ENCODE data around the gene DDI2.
"Not testable (repeated sequence)": the region's sequence is repeated elsewhere in the genome, so short reads cannot be mapped to it uniquely, and the experiment has no call there.

DDI2 gene

DNA sequence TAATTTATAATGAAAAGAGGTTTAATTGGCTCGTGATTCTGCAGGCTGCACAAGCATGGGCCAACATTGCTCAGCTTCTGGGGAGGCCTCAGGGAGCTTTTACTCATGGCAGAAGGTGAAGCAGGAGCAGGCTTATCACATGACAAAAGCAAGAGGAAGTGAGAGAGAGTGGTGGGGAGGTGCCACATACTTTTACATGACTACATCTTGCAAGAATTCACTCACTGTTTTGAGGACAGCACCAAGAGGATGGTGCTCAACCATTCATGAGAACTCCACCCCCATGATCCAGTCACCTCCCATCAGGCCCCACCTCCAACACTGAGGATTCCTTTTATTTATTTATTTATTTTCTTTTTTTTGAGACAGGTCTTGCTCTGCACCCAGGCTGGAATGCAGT lies 61.3 kb downstream of the DDI2 start:
- peak; percentile 54 for DNase-seq (ENCODE audit: low spot score)

DNA sequence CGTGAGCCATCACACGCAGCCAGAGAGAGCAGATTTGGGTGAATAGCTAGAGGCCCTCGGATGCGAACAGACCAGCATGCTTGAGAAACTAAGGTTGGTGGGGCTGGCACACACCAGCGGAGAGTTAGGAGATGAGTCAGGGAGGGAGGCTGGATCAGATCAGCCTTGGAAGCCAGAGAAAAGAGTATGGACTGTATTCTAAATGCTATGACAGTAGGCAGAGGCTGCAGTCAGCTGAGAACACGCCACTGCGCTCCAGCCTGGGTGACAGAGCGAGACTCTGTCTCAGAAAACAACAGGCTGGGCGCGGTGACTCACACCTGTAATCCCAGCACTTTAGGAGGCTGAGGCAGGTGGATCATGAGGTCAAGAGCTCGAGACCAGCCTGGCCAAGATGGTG lies 62.9 kb downstream of the DDI2 start:
- DNase-seq (ENCODE audit: low spot score) = no peak

DNA sequence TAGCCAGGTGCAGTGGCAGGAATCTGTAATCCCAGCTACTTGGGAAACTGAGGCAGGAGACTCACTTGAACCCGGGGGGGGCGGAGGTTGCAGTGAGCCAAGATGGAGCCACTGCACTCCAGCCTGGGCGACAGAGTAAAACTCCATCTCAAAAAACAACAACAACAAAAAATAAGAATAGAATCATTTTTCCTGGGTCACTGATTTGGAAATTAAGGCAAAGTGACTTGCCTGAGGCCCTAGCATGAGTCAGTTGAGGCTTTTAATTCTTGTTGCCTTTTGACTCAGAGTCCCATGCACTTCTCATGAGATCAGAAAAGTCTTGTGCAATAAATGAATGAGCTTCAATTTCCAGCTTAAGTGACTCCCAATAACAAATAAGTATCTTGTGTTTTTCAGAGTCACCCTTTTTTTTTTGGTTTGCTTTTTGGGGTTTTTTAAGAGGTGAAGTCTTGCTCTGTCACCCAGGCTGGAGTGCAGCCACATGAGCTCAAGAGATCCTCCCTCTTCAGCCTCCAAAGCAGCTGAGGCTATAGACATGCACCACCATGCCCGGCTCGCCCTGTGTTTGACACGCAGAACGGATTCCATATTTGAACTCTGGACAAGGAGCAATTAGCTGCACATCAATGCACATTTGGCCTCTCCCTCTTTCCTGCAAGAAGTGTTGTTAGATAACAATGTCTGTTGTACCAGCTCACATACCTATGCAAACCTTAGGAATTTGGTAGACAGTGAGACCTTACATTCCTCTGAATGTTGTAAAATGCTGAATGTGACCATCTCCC lies 63.5 kb downstream of the DDI2 start:
- no peak for DNase-seq (ENCODE audit: low spot score)

DNA sequence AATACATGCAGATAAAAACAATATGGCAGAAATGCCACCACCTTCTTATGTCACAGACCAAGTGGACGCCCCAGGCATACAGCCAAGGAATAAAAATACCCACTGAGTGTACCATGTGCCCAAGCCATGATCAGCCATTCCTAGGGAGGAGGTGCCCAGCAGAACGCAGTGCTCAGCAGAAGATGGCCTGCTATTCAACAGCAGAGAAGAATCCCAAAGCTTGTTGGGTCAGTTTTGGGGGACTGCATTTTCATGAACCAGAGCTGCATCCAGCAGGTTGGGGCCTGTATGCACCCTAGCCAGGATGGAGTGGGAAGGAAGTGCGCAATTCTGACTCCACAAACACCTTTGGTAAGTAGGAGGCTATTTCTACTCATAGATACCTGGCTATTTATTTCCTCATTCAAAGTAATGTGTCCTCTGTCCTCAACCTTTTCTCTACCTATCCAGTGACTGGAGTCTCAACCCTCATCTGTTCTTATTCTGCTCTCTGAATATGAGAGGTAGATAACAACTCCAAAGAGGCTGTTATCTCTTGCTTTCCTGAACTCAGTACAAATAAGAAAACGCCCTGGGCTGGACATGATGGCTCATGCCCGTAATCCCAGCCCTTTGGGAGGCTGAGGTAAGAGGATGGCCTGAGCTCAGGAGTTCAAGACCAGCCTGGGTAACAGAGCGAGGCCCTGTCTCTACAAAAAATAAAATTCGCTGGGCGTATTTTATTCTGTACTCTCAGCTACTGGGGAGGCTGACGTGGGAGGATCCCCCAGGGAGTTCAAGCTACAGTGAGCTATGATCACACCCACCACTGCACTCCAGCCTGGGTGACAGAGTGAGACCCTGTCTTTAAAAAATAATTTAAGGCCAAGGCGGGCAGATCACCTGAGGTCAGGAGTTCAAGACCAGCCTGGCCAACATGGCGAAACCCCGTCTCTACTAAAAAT lies 64.4 kb downstream of the DDI2 start:
- DNase-seq (ENCODE audit: low spot score) = no peak

DNA sequence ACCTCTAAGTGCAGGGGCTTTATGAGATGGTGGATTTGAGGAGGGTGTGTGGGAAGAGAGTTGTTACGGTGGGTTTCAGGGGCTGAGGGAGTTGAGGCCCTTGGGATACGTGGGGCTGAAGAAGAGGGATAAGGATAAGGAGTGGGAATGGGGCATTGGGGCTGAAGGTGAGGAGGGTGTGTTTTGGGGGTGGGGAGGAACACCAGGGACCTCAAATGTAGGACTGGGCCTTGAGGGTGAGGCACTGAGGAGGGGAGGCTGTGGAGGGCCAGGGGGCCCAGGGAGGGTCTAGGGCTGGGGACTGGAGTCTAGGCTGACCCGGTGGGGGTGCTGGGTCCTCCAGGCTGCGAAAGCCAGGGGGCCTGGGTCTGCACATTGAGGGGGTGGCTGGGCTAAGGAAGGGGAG lies 65.7 kb downstream of the DDI2 start:
- no peak for DNase-seq (ENCODE audit: low spot score)

DNA sequence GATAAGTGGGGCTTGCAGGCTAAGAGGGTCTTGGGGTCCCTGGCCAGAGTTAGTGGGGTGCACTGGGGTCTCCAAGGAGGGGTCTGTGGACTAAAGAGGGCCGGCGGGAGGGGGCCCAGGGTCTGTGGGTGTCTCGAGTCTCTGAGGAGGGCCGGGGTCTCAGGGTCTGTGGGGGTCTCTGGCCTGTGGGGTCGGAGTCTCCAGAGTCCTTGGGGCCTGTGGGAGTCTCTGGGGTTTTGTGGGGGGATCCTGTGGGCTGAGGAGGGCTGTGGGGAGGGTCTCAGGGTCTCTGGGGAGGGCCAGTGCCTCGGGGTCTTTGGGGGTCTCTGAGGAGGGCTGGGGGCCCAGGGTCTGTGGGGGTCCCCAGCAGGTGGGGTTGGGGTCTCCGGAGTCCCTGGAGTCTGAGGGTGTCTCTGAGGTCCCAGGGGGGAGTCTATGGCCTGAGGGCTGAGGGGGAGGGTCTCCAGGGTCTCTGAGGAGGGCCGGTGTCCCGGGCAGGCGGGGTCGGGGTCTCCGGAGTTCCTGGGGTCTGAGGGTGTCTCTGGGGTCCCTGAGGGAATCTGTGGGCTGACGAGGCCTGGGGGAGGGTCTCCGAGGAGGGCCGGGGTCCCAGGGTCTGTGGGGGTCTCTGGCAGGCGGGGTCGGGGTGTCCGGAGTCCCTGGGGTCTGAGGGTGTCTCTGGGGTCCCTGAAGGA lies 66.2 kb downstream of the DDI2 start:
- DNase-seq (ENCODE audit: low spot score) = no peak

DNA sequence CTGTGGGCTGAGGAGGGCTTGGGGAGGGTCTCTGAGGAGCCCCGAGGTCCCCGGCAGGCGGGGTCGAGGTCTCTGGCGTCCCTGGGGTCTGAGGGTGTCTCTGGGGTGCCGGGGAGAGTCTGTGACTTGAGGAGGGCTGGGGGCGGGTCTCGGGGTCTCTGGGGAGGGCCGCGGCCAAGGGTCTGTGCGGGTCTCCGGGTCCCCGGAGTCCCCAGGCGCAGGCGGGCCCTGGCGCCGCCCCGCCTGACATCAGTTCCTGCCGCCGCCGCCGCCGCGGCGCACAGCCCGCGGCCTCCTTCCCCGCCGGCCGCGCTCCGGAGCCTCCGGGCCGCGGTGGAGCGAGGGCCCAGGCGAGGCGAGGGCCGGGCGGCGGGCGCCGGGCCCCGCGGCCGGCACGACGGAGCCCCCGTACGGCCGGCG lies 66.8 kb downstream of the DDI2 start, which contains the start of gene PLEKHM2:
PLEKHM2 (plus strand) TSS at position 279 of the 420 bp plus-strand sequence. CDS start 239 bp downstream, outside the sequence.
- peak; percentile 39 for DNase-seq (ENCODE audit: low spot score)

DNA sequence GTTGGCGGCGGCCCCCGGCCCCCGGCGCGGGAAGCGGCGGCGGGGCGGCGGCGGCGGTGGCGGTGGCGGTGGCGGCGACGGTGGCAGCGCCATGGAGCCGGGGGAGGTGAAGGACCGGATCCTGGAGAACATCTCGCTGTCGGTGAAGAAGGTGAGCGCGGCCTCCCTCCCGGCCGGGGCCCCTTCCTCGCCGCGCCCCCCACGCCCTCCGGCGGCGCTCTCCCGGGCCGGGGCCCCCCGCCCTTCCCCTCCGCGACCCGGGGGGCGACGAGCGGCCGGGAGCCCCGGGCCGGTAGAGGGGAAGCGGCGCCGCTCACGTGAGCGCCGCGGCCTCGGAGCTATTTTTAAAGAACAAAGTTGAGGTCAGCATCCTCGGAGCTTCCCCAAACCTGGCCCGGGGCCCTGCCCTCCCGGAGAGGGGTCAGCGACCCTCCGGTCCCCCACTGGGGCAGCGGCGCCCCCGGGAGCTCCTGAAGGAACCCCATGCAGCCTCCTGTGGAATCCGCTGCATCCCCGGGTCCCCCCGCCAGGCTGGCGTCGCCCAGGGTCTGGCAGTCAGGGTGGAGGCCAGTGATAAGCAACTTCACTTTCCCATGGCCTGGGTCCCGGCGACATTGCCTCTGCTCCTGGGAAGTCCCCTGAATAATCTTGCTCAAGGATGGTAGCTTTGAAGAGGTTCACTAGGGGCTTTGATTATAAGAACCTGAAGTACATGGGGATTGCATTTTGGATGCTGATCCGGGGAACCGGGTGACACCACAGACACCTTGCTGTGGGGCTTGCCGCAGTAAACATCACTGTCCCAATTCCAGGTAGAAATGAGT lies 67.4 kb downstream of the DDI2 start:
- peak; percentile 18 for DNase-seq (ENCODE audit: low spot score)

DNA sequence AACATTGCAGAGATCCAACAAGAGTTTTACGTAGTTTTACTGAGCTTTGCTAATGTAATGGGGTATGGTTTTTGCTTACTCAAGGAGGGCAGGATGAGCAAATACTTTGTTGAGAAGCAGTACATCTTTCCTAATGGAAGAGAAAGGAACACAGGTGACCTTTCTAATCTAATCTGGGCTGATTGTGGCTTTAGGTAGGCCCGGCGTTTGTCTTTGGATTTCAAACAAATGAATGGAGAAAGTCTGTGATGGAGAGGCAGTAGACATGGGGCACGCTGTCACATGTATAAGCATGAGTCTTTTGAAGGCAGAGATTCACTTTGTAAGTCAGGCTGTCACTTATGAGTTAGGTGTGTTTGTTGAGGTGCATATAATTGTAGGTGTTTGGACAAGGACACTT lies 68.6 kb downstream of the DDI2 start:
- DNase-seq (ENCODE audit: low spot score) = no peak

DNA sequence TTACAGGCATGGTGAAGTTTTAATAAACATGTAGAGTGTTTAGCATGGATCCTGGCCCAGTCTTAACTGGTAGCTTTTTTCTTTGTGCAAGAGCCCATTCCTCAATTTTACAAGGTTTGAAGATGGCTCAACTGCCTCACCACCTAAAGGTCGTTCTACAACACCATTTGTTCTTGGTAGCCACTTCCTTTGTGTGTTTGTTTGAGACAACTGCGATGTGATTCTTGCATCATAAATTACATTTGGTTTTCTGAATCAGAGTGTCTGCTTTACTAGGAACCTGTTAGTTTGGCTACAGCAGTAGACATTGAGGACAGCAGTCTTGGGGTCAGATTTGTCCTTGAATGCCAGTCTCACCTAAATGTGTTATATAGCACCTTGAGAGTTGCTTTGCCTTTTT lies 70.2 kb downstream of the DDI2 start:
- no peak for DNase-seq (ENCODE audit: low spot score)

DNA sequence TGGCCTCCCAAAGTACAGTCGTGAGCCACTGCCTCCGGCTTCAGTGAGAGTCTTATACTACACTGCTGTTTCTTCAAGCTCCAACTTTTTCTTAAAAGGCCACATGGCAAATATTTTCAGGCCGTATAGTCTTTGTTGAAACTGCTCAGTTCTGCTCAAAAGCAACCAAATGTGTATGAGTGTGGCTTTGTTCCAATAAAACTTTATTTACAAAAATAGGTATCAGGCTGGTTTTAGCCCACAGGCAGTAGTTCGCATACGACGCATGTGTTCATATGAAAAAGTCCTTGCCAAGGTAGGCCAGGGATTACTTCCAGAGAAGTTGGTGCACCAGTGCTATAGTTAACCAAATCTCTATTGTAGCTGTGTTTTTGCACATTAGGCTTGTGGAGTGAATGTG lies 73.1 kb downstream of the DDI2 start:
- no peak for DNase-seq (ENCODE audit: low spot score)

DNA sequence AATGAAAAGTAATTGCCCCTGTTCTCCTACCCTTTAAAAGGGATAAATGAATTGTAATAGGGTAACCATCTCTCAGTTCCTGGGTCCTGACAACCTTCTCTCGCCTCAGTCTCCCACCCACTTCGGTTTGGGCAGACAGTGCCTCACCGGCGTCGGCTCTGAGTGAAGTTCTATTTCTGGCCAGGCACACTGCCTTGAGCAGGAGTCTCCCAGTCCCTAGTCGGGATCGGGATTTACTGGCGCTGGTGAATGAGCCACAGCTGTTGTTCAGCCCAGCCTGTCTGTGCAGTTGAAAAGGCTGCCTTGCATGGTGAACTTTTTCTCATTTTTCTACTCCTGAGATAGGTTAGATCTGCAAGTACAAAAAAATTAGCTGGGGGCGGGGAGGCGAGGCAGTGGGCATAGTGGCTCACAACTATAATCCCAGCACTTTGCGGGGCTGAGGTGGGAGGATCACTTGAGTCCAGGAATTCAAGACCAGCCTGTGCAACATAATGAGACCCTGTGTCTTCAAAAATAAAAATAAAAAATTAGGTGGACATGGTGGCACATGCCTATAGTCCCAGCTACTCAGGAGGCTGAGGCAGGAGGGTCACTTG lies 74.3 kb downstream of the DDI2 start:
- no peak for DNase-seq (ENCODE audit: low spot score)

DNA sequence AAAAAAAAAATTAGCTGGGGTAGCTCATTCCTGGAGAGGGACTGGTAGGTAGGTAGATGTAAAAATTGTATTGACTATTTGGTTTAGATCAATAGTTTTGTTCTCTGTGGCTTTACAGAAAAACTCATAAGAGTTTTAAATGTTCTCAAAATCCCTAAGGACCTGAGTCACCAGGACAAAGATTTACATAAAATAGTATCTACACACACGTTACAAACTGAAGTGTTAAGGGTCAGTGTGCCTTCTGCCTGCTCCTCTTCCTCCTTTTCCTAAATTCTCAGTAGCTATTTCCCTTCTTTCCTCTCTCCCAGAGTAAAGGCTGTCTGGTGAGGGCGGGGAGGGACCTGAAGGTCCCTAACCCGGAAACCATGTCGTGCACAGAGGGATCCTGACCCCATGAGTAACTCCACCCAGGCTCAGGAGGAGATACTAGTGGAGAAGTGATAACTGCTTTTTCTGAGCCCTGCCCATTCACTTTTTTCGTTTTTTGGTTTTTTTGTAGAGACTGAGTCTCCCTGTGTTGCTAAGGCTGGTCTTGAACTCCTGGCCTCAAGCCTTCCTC lies 74.9 kb downstream of the DDI2 start:
- no peak for DNase-seq (ENCODE audit: low spot score)

DNA sequence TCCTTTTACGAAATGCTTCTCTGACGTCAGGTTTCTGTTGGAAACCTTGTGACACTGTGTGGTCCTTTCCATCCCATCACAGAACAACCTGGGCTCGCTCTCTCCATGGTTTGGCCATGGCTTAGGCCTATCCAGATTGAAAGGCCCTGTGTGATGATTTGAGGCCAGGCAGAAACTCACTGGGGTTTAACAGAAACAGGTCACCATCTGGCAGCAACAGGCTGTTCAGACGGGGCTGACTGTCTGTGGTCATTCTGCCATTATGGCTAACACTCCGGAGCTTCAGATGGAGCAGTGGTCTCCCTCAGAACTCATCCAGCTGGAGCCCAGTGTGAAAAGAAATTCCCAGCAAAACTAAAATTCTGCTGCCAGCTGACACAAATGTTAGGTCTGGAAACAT lies 76.1 kb downstream of the DDI2 start:
- DNase-seq (ENCODE audit: low spot score) = no peak

DNA sequence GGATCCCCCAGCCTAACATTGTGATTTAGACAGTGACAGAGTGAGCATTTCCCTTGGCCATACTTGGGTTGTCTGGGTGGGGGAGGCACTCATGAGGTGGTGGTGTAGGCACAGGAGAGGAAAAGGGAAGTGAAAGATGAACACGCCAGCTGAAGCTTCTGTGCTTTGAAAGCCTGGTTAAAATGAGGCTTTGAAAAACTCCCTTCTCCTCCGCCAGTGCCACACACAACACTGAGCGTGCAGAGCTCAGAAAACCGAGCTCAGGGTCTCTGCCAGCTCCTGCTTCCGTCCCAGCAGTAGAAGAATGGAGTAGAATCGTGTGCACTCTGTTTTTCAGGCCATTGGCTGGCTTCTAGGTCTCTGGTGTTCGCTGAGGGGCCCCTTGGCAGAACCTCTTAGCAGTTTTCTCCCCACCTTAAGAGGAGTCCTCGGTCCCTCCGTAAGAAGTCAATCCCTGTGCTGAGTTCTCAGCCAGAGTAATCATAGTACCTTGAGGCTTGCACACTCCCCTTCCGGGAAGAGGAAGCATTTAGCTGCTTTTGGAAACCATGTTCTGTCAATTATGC lies 79.8 kb downstream of the DDI2 start:
- DNase-seq (ENCODE audit: low spot score) = no peak

DNA sequence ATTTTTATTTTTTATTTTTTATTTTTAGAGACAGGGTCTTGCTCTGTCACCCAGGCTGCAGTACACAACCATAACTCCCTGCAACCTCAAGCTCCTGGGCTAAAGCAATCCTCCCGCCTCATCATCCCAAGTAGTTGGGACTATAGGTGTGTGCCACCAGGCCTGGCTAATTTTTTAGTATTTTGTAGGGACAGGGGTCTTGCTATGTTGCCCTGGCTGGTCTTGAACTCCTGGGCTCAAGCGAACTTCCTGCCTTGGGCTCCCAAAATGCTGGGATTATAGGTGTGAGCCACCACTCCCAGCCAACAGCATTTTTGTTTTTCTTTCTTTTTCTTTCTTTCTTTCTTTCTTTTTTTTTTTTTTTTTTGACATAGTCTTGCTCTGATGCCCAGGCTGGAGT lies 80.9 kb downstream of the DDI2 start:
- DNase-seq (ENCODE audit: low spot score) = no peak

DNA sequence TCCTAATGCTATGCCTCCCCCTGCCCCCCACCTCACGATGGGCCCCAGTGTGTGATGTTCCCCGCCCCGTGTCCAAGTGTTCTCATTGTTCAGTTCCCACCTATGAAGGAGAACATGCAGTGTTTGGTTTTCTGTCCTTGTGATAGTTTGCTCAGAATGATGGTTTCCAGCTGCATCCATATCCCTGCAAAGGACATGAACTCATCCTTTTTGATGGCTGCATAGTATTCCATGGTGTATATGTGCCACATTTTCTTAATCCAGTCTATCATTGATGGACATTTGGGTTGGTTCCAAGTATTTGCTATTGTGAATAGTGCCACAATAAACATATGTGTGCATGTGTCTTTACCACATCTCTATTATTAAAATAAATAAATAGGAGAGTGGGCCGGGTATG lies 82.1 kb downstream of the DDI2 start:
- not testable (repeated sequence) for DNase-seq (ENCODE audit: low spot score)

DNA sequence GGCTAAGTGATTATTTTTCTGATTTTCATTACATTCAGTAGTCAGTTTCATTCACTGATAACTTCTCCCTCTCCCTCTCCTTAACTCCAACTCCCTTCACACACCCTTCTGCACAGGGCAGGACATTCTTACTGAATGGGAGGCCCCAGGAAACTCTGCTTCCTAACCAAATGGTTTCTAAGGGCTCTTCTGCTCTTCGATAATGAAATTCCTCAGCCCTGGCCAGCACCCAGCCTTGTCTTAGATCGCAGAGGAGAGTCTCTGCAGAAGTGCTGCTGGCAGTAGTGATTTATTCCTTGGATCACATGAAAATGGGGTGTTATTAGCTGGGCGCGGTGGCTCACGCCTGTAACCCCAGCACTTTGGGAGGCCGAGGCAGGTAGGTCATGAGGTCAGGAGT lies 83.2 kb downstream of the DDI2 start:
- DNase-seq (ENCODE audit: low spot score) = no peak

DNA sequence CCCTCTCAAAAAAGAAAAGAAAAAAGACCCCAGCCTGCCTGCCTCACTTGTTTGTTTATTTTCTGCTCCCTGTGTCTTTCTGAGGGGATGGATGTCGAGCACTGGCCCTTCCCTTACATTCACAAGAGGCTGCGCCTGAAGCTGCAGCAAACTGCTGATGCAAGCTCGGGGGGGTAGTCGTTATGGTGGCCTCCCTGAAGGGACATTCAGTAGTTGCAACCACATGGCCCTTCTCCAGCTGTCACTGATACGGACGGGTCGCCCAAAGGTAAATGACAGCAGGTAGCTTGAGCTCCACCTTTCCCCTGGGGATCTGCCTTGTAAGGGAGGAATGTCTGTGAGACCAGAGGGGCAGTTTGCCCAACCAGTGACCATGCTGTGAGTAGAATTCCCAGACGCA lies 84.5 kb downstream of the DDI2 start:
- DNase-seq (ENCODE audit: low spot score) = no peak

DNA sequence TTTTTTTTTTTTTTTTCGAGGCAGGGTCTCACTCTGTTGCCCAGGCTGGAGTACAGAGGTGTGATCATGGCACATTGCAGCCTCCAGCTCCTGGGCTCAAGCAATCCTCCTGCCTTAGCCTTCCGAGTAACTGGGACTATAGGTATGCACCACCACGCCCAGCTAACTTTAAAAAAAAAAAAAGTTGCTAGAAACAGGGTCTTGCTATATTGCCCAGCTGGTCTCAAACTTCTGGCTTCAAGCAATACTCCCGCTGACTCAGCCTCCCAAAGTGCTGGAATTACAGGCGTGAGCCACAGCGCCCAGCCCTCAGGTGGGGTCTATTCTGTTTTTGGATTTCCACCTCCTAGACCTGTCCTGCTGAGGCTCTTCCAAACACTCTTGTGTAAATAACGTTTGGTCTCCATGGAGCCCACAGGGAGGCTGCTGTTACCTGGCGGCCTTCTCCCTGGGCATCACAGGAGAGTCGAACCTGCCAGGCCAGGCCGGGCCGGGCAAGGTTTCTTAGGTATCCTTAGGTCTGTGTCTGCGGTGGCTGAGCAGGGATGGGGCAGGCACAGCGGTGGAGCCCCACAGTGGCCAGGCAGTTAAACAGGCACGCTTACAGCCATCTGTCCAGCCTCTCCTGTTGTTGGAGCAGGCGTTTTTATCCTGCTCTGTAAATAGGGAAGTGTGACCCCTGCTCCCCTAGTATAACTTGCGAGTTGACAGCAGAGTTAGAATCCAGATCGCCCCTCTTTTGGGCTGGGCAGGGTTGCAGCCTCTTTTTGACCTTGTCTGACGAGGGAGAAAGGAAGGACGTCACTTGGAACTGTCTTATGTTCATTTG lies 85.7 kb downstream of the DDI2 start:
- DNase-seq (ENCODE audit: low spot score) = no peak

All from LoVo (cell line).